ENCODE data around the gene CADM1.

The CADM1 gene

DNA sequence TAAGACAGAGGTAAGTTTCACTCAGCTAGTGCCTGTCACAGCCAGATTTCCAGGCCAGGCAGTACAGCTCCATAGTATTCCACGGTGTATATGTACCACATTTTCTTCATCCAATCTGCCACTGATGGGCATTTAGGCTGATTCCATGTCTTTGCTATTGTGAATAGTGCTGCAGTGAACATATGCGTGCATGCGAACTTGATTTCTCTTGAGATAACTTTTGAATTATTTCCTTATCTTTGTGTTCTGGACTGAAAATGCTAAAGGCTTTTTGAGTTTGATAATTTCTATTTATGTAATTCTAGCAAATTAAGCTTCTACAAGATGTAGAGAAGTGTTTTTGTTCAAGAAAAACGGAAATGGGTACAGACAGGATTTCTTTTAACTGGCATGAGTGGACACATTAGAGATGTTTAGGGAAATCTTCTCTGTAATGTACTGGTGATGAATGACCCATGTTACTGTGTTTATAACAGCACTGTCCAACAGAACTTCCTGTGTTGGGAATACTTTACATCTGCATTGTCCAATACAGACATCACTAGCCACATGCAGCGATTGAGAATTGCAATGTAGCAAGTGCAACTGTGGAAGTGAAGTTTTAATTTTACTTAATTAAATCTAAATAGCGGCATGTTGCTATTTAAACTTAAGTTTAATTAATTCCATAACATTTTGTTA lies 151.3 kb downstream of the CADM1 start:
- DNase-seq (ENCODE audit: low read depth) = no peak

DNA sequence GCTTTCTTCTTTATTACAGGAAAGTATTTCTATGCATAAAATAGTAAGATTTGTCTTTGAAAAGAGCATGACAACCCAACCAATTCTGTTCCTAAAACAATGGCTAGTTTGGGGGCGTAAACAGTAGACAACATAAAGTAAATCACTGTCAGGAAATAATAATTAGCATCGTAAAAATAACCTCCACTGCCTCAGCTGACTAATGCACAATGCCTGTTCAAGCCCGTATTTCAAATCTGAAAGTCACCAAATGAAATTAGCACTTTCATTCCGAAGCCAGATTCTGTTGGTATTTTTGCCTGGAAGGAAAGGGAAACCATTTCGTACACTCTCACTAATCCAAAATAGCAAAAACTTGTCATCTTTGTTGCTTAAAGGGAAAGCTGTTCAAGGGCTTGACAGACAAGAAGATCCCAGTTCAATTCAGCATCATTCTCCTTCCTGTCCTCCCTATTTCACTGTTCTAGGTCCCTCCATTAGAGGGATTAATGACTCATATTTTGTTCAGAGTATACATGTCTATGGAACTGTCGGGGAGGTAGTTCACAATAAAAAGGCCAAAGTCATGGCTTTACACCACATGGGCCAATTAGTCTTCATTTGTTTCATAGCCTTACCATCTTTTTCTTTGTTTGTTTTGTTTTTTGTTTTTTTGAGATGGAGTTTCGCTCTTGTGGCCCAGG lies 154.7 kb downstream of the CADM1 start:
- no peak for DNase-seq (ENCODE audit: low read depth)

DNA sequence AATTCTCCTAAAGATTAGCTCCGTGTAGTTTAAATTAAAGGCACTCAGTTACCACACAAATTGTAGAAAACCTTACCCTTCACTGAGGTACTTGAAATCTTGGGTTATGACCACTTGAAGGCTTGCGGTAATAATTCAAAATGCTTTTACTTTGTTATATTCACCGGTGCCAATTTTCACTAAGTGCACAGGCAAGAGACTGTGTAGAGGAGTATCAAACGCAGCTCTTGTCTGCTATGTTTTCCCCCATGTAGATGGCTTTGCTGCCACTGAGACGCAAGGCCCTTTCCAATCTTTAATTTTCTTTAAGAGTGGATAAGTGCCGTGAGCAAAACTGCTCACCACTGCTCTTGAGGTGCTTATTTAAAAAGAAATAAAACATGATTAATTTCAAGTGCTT lies 155.8 kb downstream of the CADM1 start:
- DNase-seq (ENCODE audit: low read depth) = no peak

DNA sequence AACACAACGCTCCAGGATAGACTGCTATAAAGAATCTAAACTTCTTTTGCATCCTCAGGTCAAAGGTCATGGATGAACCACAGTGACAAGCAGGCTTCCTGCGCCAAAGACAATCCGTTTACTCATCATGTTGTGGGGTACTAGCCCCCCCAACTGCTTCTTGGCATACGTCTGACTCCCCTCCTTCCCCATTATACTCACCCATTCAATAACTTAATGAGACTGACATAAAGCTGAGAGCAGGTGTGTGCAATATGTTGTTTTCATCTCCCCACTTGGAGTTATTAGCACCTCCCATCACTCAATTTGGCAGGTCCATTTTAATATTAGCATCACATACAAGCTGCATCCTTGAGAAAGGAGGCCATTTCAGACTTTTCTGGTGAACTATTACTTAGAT lies 157.1 kb downstream of the CADM1 start:
- no peak for DNase-seq (ENCODE audit: low read depth)

DNA sequence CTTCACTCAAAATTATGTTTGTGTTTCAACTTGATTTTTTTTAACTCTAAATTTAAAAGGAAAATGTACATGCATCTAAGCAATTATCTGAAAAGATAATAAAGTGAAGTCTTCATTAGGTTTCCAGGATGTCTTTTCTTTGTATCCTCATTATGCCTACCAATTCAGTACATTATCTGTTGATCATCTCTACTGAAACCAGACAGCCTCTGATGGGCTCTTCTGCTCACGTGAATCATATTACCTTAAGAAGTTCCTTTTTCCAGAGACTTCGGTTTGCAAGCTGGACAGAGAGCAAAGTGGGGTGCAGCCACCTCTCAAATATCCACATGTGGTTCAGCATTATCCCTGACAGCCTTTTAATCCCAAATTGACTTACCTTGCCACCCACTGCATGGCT lies 158.4 kb downstream of the CADM1 start:
- no peak for DNase-seq (ENCODE audit: low read depth)

DNA sequence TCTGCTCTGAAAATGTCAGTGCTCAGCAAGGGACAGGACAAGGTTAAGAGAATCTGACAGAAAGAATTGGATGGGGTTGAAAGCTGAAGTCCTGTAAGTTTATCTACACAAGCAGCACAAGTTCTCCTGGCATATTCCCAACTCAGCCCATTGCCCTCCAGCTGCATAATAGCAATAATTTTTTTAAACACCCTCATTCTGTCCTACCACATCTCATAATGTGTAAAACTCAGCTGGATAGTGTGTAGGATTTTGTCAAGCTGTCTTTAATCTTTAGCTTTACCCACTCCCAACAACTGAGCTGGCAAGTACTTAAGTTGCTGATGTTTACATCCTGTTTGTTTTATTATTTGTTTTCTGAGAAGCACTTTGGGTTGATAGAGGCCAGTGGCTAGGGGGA lies 158.9 kb downstream of the CADM1 start:
- DNase-seq (ENCODE audit: low read depth) = no peak

DNA sequence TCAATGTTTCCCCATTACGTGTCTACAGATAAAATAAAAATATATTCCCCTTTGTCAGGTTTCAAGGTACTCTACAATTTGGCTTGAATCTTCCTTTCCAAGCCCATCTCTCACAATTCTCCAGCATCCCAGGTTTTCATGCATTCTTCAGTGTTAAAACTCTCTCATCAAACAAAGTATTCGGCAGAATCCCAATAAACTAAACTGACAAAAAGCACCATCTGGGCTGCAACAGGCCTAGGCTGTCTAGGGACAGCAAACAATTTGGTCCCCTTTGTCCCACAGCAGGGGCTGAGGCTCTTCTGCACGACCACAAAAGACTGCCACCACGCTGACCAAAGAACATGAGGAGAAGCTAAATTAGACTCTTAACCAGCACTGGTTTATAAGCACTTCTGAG lies 159.4 kb downstream of the CADM1 start:
- no peak for DNase-seq (ENCODE audit: low read depth)

DNA sequence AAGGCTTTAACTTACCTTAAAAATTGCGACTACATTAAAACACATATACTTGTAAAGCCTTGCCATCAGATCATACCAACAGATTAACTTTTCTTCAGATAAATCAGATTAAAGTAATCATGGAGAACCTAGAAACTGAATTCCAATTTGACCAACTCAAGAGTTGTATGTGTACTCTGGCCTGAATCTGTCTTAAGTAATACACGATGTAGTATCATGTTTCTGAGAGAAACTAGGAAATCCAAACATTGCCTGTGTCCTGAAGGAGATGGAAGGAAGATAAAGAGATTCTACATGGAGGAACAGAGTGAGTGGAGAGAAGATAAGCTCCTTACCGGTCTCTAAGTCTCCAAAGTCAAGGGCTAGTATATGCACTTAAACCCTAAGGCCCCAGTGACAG lies 162.1 kb downstream of the CADM1 start:
- DNase-seq (ENCODE audit: low read depth) = no peak

DNA sequence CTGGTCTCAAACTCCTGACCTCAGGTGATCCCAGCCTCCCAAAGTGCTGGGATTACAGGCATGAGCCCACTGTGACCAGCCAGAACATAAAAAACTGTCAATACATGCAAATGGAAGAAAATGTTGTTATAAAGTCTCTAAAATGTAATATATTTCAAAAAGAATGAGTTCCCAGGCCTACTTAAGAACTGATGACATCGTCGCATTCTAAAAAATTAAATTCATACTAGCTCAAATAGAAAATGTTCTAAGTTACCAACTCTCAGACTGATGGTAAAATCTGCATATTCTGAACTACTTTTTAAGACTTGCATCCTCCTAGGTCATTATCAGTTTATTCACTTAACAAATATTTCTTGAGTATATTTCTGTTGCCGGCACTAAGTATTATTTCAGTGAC lies 163.3 kb downstream of the CADM1 start:
- no peak for DNase-seq (ENCODE audit: low read depth)

DNA sequence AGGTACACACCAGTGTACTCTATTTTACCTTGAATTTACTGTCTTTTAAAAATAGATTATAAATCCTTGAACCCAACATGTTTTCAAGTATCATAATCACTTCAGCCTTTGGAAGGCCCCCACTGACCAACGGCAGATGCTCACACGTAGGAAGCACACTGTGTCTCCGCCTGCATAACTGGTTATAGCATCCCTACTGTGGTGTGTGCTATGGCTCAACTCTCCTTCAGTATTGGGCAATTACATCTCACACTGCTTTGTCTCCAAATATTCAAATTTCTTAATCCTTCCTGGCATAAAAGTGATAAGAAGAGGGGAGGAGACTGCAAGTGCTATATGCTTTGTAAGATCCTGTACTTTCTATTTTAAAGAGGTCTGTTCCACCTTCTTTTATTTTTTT lies 165.7 kb downstream of the CADM1 start:
- no peak for DNase-seq (ENCODE audit: low read depth)

DNA sequence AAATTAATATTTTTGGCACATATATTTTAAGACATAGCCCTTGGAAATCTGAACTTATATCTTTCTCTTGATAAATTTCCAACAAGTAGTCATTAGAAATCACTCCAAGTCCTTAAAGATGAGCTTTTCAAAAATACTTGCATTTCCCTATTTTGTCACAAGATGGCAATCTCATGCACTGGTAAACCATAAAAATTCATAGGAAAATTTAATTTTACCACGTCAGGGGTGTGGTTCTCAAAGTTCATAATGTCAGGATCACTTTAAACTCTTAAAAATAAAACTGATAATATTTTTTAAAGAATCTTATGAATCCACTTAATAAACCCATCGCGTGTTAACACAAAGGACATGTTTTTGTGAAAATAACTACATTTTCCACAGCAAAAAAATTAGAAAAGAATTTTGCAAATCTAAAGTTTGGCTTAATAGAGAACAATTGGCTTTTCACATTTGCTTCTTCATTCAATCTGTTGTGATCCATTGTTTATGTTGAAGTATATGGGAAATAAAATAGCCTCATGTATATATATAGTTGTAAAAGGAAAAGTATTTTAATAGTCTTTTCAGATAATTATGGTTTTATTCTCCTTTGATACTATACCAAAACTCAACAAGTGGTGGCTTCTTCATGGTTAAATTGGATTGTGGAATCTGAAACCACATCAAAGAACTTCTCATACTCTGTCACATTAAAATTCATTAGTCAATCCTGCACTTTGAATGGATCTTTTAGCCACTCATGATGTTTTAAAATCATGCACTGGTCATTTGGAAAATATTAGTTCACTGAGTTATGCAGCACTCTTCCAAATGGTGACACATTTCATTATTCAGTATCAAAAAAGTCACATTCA lies 169.1 kb downstream of the CADM1 start:
- peak; percentile 1 for DNase-seq (ENCODE audit: low read depth)

DNA sequence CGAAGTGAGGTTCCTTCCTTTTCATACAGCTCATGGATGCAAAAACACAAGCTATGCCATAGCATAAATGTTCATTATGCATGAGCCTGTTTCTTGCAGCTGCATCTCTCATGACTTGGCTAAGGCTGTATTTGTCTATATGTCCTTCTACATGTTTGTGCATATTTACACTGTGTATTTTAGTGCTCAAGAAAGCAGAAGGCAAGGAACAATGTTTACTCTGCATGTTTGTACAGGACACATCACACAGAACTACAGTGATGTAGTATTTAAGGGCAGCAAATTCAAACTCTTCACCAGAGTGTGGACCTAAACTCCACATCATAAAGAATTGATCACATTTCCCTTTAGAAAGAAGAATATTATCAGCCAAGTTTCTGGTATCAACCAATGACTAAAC lies 170.3 kb downstream of the CADM1 start:
- no peak for DNase-seq (ENCODE audit: low read depth)

DNA sequence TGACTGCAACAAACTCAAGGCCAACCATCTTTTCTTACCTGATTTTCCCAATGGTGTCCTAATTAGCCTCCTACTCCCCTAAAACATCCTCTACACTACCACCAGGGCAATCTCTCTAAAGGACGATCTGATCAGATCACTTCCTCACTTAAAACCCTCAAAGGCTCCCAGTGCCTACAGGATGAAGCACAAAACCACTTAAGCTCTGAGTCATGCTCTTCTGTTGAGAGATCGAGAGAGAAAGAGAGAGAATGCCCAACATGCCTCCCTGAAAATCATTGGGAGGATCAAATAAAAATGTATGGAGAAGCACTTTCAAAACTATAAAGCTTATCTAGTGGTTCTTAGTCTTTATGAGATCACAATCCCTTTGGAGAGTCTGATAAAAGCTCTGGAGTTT lies 171.1 kb downstream of the CADM1 start:
- no peak for DNase-seq (ENCODE audit: low read depth)

DNA sequence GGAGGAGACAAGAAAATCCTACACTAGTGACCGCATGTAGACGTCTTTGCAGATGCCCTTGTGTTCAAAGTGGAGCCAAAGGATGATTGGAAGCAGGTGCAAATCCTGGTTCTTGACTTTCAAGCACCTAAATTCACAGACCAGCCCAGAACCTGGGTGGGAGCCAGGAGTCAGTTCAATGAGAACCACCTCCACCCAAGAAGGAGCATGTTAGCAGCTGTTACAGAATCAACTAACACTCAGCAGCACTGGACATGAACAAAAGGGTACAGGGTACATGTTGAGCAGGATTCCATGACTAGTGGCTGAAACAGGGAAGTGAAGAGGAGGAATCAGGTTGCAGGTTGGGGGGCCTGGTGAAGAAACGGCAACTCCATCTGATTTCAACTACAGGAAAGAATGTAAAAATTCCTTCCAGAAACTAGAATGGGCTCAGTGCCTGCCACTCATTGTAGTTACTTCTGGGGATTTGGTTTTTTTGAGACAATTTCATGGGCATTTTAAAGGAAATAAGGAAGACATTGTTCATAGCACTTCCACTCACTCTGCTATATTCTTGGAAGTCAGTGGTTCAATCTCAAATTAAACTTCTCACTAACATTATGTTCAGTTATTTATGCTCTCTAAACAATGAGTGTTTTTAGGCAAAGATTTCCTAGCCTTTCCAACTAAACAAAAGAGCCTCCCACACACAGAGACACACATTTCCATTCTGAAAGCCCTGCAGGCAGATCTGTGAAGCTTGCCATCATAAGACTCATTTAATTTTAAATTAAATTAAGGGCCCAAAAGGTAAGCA lies 173.3 kb downstream of the CADM1 start:
- DNase-seq (ENCODE audit: low read depth) = no peak

DNA sequence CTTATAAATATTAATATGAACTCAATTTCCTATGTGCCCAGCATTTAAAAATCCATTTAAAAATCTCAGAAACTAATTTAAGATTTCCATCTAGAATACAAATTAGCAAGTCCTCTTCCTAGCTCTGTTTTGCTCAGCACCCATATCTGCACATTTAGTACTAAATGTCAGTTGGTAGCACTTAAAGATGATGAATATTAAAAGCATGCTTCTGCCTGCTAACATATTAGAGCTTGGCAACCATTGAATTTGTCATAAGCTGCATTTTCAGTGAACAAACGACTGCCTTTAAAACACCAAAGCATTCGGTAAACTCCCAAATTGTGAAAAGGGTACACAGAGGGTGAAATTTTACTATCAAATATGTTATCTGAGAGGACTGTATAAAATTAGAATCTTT lies 177.7 kb downstream of the CADM1 start:
- no peak for DNase-seq (ENCODE audit: low read depth)

DNA sequence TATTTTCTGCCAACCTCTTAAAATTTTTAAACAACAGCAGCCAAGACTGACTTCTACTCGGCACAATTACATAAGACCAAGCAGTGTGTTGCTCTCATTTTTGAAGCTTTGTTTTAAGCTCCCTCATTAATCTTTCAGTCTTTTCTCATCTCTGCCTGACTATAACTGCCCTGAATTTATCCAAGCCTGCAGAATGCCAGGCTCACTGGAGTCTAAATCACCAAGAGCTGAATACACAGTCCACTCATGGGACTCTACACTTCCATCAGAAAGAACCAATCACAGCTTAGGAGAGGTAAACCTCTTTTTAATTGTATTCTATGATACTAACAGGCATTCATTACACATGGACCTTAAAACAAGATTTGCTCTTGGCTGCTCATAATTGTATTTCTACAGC lies 178.7 kb downstream of the CADM1 start:
- DNase-seq (ENCODE audit: low read depth) = no peak

DNA sequence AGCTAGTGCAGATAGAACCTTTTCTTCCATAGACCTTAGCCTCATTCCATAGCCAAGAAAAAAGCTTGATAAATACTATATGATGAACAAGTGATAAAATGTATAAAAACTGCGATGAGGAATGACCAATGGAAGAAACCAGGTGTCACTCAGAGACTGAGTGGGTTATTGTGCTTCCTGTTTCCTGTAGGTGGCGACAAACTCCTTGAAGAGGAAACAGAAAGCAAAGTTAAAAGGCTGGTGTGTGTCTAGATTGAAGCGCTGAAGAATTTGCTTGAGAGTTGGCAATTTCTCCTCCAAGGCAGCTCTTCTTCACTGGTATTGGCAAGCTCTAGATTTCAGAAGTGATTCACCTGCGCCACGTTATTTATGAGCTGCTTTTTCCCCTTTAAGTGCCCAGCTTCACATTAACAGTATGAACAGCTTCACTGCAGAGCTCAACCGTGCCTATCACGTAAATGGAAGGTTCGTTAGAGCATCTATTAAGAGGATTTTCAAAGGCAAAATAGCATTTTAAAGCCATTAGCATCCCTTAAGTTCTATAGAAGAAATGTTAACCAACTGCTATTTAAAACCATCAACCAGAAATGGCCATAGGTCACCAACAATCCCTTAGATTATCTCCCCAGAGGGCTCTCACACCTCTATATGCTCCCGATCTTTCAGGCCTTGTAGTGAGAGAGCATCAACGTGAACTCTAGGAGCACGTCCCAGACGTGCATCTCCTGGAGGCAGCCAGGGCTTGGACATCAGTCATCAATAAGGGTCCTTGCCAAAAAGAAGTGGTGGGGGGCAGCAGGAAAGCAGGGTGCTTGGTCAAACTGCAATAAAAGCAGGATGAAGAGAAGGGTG lies 179.4 kb downstream of the CADM1 start:
- peak; percentile 3 for DNase-seq (ENCODE audit: low read depth)

DNA sequence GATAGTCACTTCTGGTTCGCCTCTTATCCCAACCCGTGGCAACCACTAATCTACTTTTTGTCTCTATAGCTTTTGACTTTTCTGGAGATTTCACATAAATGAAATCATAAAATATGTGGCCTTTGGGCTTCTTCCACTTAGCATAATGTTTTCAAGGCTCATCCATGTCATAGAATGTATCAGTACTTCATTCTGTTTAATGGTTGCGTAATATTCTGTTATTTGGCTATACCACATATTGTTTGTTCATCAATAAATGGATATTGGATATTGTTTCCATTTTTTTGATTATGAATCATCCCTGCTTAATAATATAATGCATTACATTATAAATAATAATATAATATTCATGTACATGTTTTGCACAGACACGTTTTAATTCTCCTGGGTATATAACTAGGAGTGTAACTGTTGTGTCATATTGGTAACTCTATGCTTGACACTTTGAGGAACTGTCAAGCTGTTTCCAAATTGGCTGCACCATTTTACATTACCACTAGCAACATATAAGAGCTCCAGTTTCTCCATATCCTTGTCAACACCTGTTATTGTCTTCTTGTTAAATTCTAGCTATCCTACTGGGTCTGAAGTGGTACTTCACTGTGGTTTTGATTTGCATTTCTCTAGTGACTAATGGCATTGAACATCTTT lies 181.5 kb downstream of the CADM1 start:
- no peak for DNase-seq (ENCODE audit: low read depth)

DNA sequence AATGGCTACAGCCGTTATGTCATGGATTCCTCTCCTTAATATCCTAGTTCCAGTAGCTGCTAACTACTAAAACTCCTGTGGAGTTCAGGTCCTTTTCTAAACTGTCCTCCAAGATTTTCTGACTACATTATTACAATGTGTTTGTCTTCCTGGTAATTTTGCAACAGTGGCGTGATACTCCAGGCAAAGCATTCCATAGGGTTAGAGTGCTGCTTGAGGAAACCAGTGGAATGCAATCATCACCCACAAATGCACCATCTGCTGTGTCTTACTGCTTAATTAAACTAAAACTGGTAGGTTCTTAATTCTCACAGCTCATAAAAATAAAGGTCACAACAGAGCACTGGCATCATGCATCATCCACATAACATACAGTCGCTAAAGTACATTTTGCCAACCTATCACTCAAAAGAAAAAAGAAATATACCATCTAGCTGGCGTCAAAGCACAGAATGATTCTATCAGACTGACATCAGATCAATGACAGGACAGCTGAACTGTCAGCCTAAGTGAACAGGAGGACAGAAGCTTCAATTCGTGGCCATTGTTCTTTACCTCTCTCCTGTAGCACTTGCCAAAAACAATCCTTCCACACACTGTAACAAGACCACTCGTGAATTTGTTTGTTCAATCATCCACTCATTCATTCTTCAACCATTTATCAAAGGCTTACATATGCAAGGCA lies 182.5 kb downstream of the CADM1 start:
- DNase-seq (ENCODE audit: low read depth) = no peak
